ENCODE results near the gene THSD4.
"Not testable (repeated sequence)": the region's sequence is repeated elsewhere in the genome, so short reads cannot be mapped to it uniquely, and the experiment has no call there.

Gene THSD4

GRCh38 chr15:71712182-71712581 is 596.9 kb downstream of the THSD4 start:
- no peak for DNase-seq (ENCODE audit: low spot score)
- Histone ChIP-seq H3K4me3 (no peak overlapping the region), H3K27ac (no peak overlapping the region)
- TF ChIP-seq CTCF (IDR thresholded peaks at IDR 0.05) = no peak

GRCh38 chr15:71713191-71713809 is 598.0 kb downstream of the THSD4 start:
- no peak for DNase-seq (ENCODE audit: low spot score)
- H3K4me3 ChIP-seq = no peak overlapping the region
- no peak for TF ChIP-seq CTCF (IDR thresholded peaks at IDR 0.05)
- H3K27ac ChIP-seq = no peak overlapping the region

- Histone ChIP-seq H3K4me3 (no peak overlapping the region), H3K27ac (peak overlapping the region in 1 of 2 donors; percentile 38)
- no peak for DNase-seq (ENCODE audit: low spot score)
- TF ChIP-seq CTCF (IDR thresholded peaks at IDR 0.05) = no peak
Measured at GRCh38 chr15:71715914-71716313, 600.6 kb downstream of the THSD4 start.

- DNase-seq (ENCODE audit: low spot score) = no peak
- H3K4me3 ChIP-seq = no peak overlapping the region
- peak overlapping the region in 1 of 2 donors; percentile 38 for H3K27ac ChIP-seq
- TF ChIP-seq CTCF (IDR thresholded peaks at IDR 0.05) = no peak
Measured at GRCh38 chr15:71716990-71717389, 601.7 kb downstream of the THSD4 start.

GRCh38 chr15:71718116-71718910 is 603.0 kb downstream of the THSD4 start:
- no peak overlapping the region for H3K4me3 ChIP-seq
- DNase-seq (ENCODE audit: low spot score) = no peak
- no peak overlapping the region for H3K27ac ChIP-seq
- no peak for TF ChIP-seq CTCF (IDR thresholded peaks at IDR 0.05)

GRCh38 chr15:71723344-71723743 is 608.1 kb downstream of the THSD4 start:
- no peak for TF ChIP-seq CTCF (IDR thresholded peaks at IDR 0.05)
- H3K27ac ChIP-seq = no peak overlapping the region
- DNase-seq (ENCODE audit: low spot score) = no peak
- H3K4me3 ChIP-seq = no peak overlapping the region

- H3K27ac ChIP-seq; H3K4me3 ChIP-seq; DNase-seq (ENCODE audit: low spot score): not testable (repeated sequence)
Measured at GRCh38 chr15:71725207-71725955, 610.1 kb downstream of the THSD4 start.
